ENCODE data around the gene ZNF554. TPM values are rescaled to one million over a fixed set of nuclear protein-coding genes. Genes with fewer than 3 reads are reported as not detected.

Gene ZNF554
- total RNA-seq, 2 experiments from 2014 or later, result 0.83 to 1.5 TPM

DNA sequence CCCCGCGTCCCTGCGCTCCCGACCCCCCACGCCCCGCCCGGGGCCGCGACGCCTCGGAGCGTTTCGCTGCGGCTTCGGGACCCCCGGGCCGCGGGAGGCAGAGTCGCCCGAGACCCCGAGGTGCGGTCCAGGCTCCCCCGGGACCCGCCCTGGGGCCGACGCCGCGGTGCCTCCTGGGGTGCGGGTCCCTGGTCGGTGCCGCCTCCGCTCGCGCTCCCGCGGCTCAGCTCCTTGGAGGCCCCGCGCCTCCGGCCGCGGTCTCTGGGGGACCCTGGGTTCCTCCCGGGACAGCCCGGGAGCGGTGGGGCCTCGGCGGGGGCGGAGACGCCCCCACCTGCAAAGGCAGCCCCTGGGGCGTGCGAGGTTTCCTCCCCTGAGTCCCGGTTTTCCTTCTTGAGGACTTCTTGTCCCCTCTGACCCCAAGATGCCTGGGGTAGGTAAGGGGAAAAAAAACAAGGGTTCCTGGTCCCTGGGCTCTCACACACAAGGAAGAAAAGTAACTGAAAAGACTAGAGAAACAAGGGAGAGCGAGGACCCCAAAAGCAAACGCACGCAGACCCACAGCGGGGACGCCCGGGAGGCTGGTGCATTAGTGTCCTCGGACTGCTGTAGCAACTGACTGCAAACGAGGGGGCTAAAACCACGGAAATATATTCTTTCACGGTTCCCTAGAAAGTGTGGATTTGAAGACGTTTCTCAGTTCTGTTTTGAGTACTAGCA, 22.3 kb downstream of the ZNF554 start:
- Mint-ChIP-seq H3K27me3 (no peaks in the 10 kb centered on the region), H3K4me1 (ENCODE audit: low read depth) (peaks cover 8% of the 10 kb centered on the region), H3K36me3 (ENCODE audit: low read depth) (peaks cover 15% of the 10 kb centered on the region), H3K4me3 (peak overlapping the region; percentile 66), H3K27ac (no peak overlapping the region), H3K9me3 (peaks cover 3% of the 10 kb centered on the region)
- no peak for DNase-seq
- CTCF ChIA-PET, result interaction anchor here (0.9 to 2.4 kb wide), 8 partner anchors 19 to 205 kb away, joined by 3 to 9 read pairs (median 4); partner anchors contain the start of gene ZNF554
- ATAC-seq, result no peak
- POLR2A ChIA-PET, result interaction anchor here (0.6 to 1.3 kb wide), 2 partner anchors 12 to 481 kb away, joined by 3 to 4 read pairs; no protein-coding TSS in a partner anchor
- TF ChIP-seq, protein P1, sequence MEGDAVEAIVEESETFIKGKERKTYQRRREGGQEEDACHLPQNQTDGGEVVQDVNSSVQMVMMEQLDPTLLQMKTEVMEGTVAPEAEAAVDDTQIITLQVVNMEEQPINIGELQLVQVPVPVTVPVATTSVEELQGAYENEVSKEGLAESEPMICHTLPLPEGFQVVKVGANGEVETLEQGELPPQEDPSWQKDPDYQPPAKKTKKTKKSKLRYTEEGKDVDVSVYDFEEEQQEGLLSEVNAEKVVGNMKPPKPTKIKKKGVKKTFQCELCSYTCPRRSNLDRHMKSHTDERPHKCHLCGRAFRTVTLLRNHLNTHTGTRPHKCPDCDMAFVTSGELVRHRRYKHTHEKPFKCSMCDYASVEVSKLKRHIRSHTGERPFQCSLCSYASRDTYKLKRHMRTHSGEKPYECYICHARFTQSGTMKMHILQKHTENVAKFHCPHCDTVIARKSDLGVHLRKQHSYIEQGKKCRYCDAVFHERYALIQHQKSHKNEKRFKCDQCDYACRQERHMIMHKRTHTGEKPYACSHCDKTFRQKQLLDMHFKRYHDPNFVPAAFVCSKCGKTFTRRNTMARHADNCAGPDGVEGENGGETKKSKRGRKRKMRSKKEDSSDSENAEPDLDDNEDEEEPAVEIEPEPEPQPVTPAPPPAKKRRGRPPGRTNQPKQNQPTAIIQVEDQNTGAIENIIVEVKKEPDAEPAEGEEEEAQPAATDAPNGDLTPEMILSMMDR (IDR thresholded peaks at IDR 0.05), result no peak
- intact Hi-C loops (cut with micrococcal nuclease), result no loop called here

DNA sequence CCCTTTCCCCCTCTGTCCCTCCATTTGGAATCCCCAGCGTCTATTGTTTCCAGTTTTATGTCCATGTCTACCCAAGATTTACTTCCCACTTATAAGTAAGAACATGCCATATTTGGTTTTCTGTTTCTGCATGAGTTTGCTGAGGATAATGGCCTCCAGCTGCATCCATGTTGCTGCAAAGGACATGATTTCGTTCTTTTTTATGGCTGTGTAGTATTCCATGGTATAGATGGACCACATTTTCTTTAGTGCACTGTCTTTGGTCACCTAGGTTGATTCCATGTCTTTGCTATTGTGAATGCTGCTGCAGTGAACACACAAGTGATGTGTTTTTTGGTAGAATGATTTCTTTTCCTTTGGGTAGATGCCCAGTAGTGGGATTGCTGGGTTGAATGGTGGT, 25.4 kb downstream of the ZNF554 start:
- POLR2A ChIA-PET, result no interaction called here
- Mint-ChIP-seq H3K36me3 (ENCODE audit: low read depth) (peaks cover 17% of the 10 kb centered on the region), H3K4me1 (ENCODE audit: low read depth) (peaks cover 13% of the 10 kb centered on the region), H3K9me3 (no peaks in the 10 kb centered on the region), H3K4me3 (no peak overlapping the region), H3K27me3 (no peaks in the 10 kb centered on the region), H3K27ac (no peak overlapping the region)
- CTCF ChIA-PET, result interaction anchor here (1.6 kb wide), 1 partner anchor 42 kb away, joined by 5 read pairs; no protein-coding TSS in a partner anchor
- ATAC-seq, result no peak
- intact Hi-C loops (cut with micrococcal nuclease), result no loop called here
- TF ChIP-seq, protein P1 (IDR thresholded peaks at IDR 0.05), result no peak
- no peak for DNase-seq

DNA sequence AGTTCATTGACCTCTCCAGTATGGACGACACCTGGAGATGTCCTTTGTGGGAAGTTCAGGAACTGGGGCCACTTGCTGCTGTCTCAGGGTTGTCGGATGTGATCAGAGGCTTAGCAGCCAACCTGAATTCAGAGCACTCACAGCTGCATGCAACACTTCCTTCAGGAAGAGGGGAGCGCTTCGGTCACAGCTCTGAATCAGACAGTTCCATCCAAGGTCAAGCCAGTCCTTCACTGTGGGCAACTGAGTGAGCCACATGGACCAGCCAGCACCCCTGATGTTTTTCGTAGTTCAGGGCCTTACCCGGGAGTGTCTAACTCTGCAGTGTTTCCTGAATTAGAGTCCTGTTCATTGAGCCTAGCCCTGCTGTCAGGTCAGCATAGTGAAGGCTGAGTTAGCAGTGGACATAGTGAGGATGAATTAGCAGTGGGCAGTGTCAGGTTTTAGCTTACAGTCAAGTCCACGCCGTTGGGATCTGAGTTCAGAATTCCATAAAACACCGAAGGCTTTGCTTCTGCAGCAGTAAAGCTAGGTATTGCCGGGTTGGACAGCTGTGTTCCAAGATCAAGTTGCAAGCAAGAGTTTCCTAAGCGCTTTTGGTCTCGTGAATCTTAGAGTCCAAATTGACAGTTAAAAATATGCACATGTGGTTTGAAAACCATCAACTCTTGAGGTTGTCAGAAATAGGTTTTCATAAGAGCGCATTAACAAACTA, 26.7 kb downstream of the ZNF554 start:
- CTCF ChIA-PET, result no interaction called here
- TF ChIP-seq, protein P1 (IDR thresholded peaks at IDR 0.05), result no peak
- H3K36me3 Mint-ChIP-seq (ENCODE audit: low read depth), result peaks cover 23% of the 10 kb centered on the region
- no peak overlapping the region for H3K4me3 Mint-ChIP-seq
- POLR2A ChIA-PET, result no interaction called here
- H3K4me1 Mint-ChIP-seq (ENCODE audit: low read depth), result peaks cover 20% of the 10 kb centered on the region
- no peaks in the 10 kb centered on the region for H3K27me3 Mint-ChIP-seq
- DNase-seq, result no peak
- intact Hi-C loops (cut with micrococcal nuclease), result no loop called here
- H3K9me3 Mint-ChIP-seq, result peaks cover 8% of the 10 kb centered on the region
- no peak for ATAC-seq
- no peak overlapping the region for H3K27ac Mint-ChIP-seq

DNA sequence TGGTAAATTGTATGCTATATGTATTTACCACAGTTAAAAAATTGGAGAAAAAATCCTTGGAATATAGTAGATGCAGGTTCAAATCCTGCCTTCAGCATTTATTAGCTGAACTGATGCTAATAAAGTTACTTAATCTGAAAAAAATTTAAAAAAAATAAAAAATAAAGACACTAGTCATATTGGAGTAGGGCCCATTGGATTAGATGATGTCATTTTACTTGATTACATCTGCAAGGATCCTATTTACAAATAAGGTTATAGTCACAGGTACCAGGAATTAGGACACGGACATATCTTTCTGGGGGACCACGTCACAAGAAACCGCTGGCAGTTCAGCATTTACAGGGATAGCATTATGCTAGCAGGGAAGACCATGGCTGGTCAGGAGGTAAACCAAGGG, 27.8 kb downstream of the ZNF554 start:
- POLR2A ChIA-PET, result no interaction called here

More for the DNA sequence above, 27.8 kb downstream of the ZNF554 start:
- DNase-seq (no peak), ATAC-seq (no peak)
- Mint-ChIP-seq H3K27ac (no peak overlapping the region), H3K36me3 (ENCODE audit: low read depth) (peaks cover 35% of the 10 kb centered on the region), H3K4me1 (ENCODE audit: low read depth) (peaks cover 15% of the 10 kb centered on the region), H3K27me3 (no peaks in the 10 kb centered on the region), H3K4me3 (no peak overlapping the region), H3K9me3 (peaks cover 15% of the 10 kb centered on the region)
- TF ChIP-seq, protein P1 (IDR thresholded peaks at IDR 0.05), result no peak
- CTCF ChIA-PET, result interaction anchor here (0.9 kb wide), 1 partner anchor 40 kb away, joined by 3 read pairs; no protein-coding TSS in a partner anchor
- intact Hi-C loops (cut with micrococcal nuclease), result no loop called here
